Measurements from ENCODE around the gene GSTM2.

The GSTM2 gene

GRCh38 chr1:109642626-109643025, 25.2 kb upstream of the GSTM2 start:
- Histone ChIP-seq H3K27me3 (ENCODE audit: insufficient read depth, low read length, poor library complexity, severe bottlenecking) (no peaks in the 10 kb centered on the region), H2AFZ (ENCODE audit: low read length) (no peak overlapping the region), H4K20me1 (ENCODE audit: insufficient read depth, low read length, poor library complexity, severe bottlenecking) (no peaks in the 10 kb centered on the region), H3F3A (ENCODE audit: low read depth) (no peaks in the 10 kb centered on the region; the same call in 1 of the 2 replicates), H3K4me3 (ENCODE audit: low read length, poor library complexity, severe bottlenecking) (no peak overlapping the region), H3K4me2 (ENCODE audit: low read depth, low read length, poor library complexity, severe bottlenecking) (no peak overlapping the region), H3K9ac (ENCODE audit: low read depth, low read length, poor library complexity, severe bottlenecking) (no peak overlapping the region), H3K9me2 (replicated peaks; ENCODE audit: low read depth, low read length) (no peaks in the 10 kb centered on the region), H3K79me2 (ENCODE audit: insufficient read depth, low read length) (no peaks in the 10 kb centered on the region), H3K4me1 (ENCODE audit: insufficient read depth, low read length, poor library complexity, severe bottlenecking) (peaks cover 6% of the 10 kb centered on the region), H3K36me3 (ENCODE audit: insufficient read depth, low read length) (no peaks in the 10 kb centered on the region), H3K9me3 (ENCODE audit: insufficient read depth, low read depth, low read length) (no peaks in the 10 kb centered on the region)
- TF ChIP-seq EZH2phosphoT487 (IDR thresholded peaks at IDR 0.05; ENCODE audit: borderline replicate concordance) (no peak), CTCF (conservative IDR thresholded peaks at IDR 0.05; ENCODE audit: low read length) (no peak)

GRCh38 chr1:109643385-109644230, 24.2 kb upstream of the GSTM2 start:
- peak overlapping the region; percentile 33 for H3K4me2 ChIP-seq (ENCODE audit: low read depth, low read length, poor library complexity, severe bottlenecking)
- H3K36me3 ChIP-seq (ENCODE audit: insufficient read depth, low read length) = no peaks in the 10 kb centered on the region
- no peaks in the 10 kb centered on the region; the same call in 1 of the 2 replicates for H3F3A ChIP-seq (ENCODE audit: low read depth)
- peak; percentile 82 for TF ChIP-seq CTCF (conservative IDR thresholded peaks at IDR 0.05; ENCODE audit: low read length)
- no peak for TF ChIP-seq EZH2phosphoT487 (IDR thresholded peaks at IDR 0.05; ENCODE audit: borderline replicate concordance)
- peaks cover 6% of the 10 kb centered on the region for H3K4me1 ChIP-seq (ENCODE audit: insufficient read depth, low read length, poor library complexity, severe bottlenecking)
- H3K79me2 ChIP-seq (ENCODE audit: insufficient read depth, low read length) = no peaks in the 10 kb centered on the region
- H3K9ac ChIP-seq (ENCODE audit: low read depth, low read length, poor library complexity, severe bottlenecking) = no peak overlapping the region
- H4K20me1 ChIP-seq (ENCODE audit: insufficient read depth, low read length, poor library complexity, severe bottlenecking) = no peaks in the 10 kb centered on the region
- no peak overlapping the region for H3K4me3 ChIP-seq (ENCODE audit: low read length, poor library complexity, severe bottlenecking)
- H3K27me3 ChIP-seq (ENCODE audit: insufficient read depth, low read length, poor library complexity, severe bottlenecking) = no peaks in the 10 kb centered on the region
- no peaks in the 10 kb centered on the region for H3K9me2 ChIP-seq (replicated peaks; ENCODE audit: low read depth, low read length)
- H2AFZ ChIP-seq (ENCODE audit: low read length) = peak overlapping the region; percentile 87
- no peaks in the 10 kb centered on the region for H3K9me3 ChIP-seq (ENCODE audit: insufficient read depth, low read depth, low read length)

GRCh38 chr1:109644670-109645069, 23.2 kb upstream of the GSTM2 start:
- Histone ChIP-seq H3K9ac (ENCODE audit: low read depth, low read length, poor library complexity, severe bottlenecking) (no peak overlapping the region), H3K79me2 (ENCODE audit: insufficient read depth, low read length) (no peaks in the 10 kb centered on the region), H3K9me2 (replicated peaks; ENCODE audit: low read depth, low read length) (no peaks in the 10 kb centered on the region), H3F3A (ENCODE audit: low read depth) (no peaks in the 10 kb centered on the region; the same call in 1 of the 2 replicates), H3K4me1 (ENCODE audit: insufficient read depth, low read length, poor library complexity, severe bottlenecking) (peaks cover 9% of the 10 kb centered on the region), H3K36me3 (ENCODE audit: insufficient read depth, low read length) (no peaks in the 10 kb centered on the region), H4K20me1 (ENCODE audit: insufficient read depth, low read length, poor library complexity, severe bottlenecking) (no peaks in the 10 kb centered on the region), H3K4me3 (ENCODE audit: low read length, poor library complexity, severe bottlenecking) (no peak overlapping the region), H3K27me3 (ENCODE audit: insufficient read depth, low read length, poor library complexity, severe bottlenecking) (no peaks in the 10 kb centered on the region), H2AFZ (ENCODE audit: low read length) (no peak overlapping the region), H3K9me3 (ENCODE audit: insufficient read depth, low read depth, low read length) (no peaks in the 10 kb centered on the region), H3K4me2 (ENCODE audit: low read depth, low read length, poor library complexity, severe bottlenecking) (no peak overlapping the region)
- TF ChIP-seq CTCF (conservative IDR thresholded peaks at IDR 0.05; ENCODE audit: low read length) (no peak), EZH2phosphoT487 (IDR thresholded peaks at IDR 0.05; ENCODE audit: borderline replicate concordance) (no peak)

Measured in Loucy (cell line).